Parathyroid adenoma (tissue), 2 donors: ENCODE data around the gene TOR3A.

Experiments used
- H2AFZ ChIP-seq: fragments of 300-600 bp; sonication (generic); one replicate; pipeline ENCODE4 v1.7.0; 2017; ENCODE audit warnings: antibody characterized with exemption, mild to moderate bottlenecking
- H3K27ac ChIP-seq: fragments of 300-600 bp; sonication (generic); one replicate; pipeline ENCODE4 v1.7.0; 2017
- H3K27me3 ChIP-seq: fragments of 300-600 bp; sonication (generic); one replicate; pipeline ENCODE4 v1.7.0; 2017; ENCODE audit warnings: low read length; ENCODE audit not compliant: control insufficient read depth, insufficient read depth
- H3K36me3 ChIP-seq: fragments of 300-600 bp; sonication (generic); one replicate; pipeline ENCODE4 v1.7.0; 2017; ENCODE audit warnings: low read length; ENCODE audit not compliant: control insufficient read depth, insufficient read depth
- H3K4me1 ChIP-seq: fragments of 300-600 bp; sonication (generic); one replicate; pipeline ENCODE4 v1.7.0; 2017; ENCODE audit warnings: control low read depth
- H3K4me2 ChIP-seq: fragments of 300-600 bp; sonication (generic); one replicate; pipeline ENCODE4 v1.7.0; 2017; ENCODE audit warnings: low read length
- H3K4me3 ChIP-seq: fragments of 300-600 bp; sonication (generic); one replicate; pipeline ENCODE4 v1.7.0; 2017; ENCODE audit warnings: low read depth, low read length
- H3K79me2 ChIP-seq: fragments of 300-600 bp; sonication (generic); one replicate; pipeline ENCODE4 v1.7.0; 2017; ENCODE audit warnings: control low read depth
- H3K9ac ChIP-seq: fragments of 300-600 bp; sonication (generic); one replicate; pipeline ENCODE4 v1.7.0; 2017; ENCODE audit warnings: mild to moderate bottlenecking
- H3K9me3 ChIP-seq: fragments of 300-600 bp; sonication (generic); one replicate; pipeline ENCODE4 v1.7.0; 2017; ENCODE audit warnings: low read length; ENCODE audit not compliant: control insufficient read depth
- CTCF ChIP-seq: fragments of 300-600 bp; sonication (generic); IDR thresholded peaks from one replicate; pipeline ENCODE4 v1.7.0; 2017; ENCODE audit warnings: antibody characterized with exemption, mild to moderate bottlenecking
- donor health status: primary hyperparathyroidism.

TOR3A gene

GRCh38 chr1:179079113-179079761 is 2.6 kb upstream of the TOR3A start:
- peak; percentile 44 for TF ChIP-seq CTCF
- no peaks in the 10 kb centered on the region for H3K4me1 ChIP-seq
- no peaks in the 10 kb centered on the region for H3K36me3 ChIP-seq
- no peak overlapping the region for H3K9ac ChIP-seq
- H2AFZ ChIP-seq, result no peak overlapping the region
- H3K9me3 ChIP-seq, result no peaks in the 10 kb centered on the region
- H3K27ac ChIP-seq, result no peak overlapping the region
- no peak overlapping the region for H3K4me3 ChIP-seq
- H3K27me3 ChIP-seq, result no peaks in the 10 kb centered on the region
- H3K79me2 ChIP-seq, result peaks cover 5% of the 10 kb centered on the region
- no peak overlapping the region for H3K4me2 ChIP-seq

GRCh38 chr1:179080866-179081686 is 794 bp upstream of the TOR3A start:
- no peaks in the 10 kb centered on the region for H3K36me3 ChIP-seq
- peak overlapping the region; percentile 82 for H3K4me2 ChIP-seq
- TF ChIP-seq CTCF, result no peak
- peak overlapping the region; percentile 78 for H3K27ac ChIP-seq
- H3K9me3 ChIP-seq, result no peaks in the 10 kb centered on the region
- peak overlapping the region; percentile 69 for H3K4me3 ChIP-seq
- peak overlapping the region; percentile 92 for H2AFZ ChIP-seq
- H3K9ac ChIP-seq, result peak overlapping the region; percentile 3
- H3K4me1 ChIP-seq, result no peaks in the 10 kb centered on the region
- no peaks in the 10 kb centered on the region for H3K27me3 ChIP-seq
- peaks cover 5% of the 10 kb centered on the region for H3K79me2 ChIP-seq

GRCh38 chr1:179082333-179082998 is 596 bp downstream of the TOR3A start:
- peak overlapping the region; percentile 69 for H3K4me3 ChIP-seq
- peak overlapping the region; percentile 78 for H3K27ac ChIP-seq
- H3K79me2 ChIP-seq, result peaks cover 5% of the 10 kb centered on the region
- peak overlapping the region; percentile 92 for H2AFZ ChIP-seq
- H3K27me3 ChIP-seq, result no peaks in the 10 kb centered on the region
- H3K36me3 ChIP-seq, result no peaks in the 10 kb centered on the region
- no peaks in the 10 kb centered on the region for H3K4me1 ChIP-seq
- H3K9me3 ChIP-seq, result no peaks in the 10 kb centered on the region
- no peak for TF ChIP-seq CTCF
- H3K4me2 ChIP-seq, result peak overlapping the region; percentile 82
- peak overlapping the region; percentile 80 for H3K9ac ChIP-seq

GRCh38 chr1:179082999-179083335 is 1.1 kb downstream of the TOR3A start:
- peak overlapping the region; percentile 92 for H2AFZ ChIP-seq
- no peaks in the 10 kb centered on the region for H3K4me1 ChIP-seq
- no peak for TF ChIP-seq CTCF
- peak overlapping the region; percentile 82 for H3K4me2 ChIP-seq
- peak overlapping the region; percentile 69 for H3K4me3 ChIP-seq
- H3K79me2 ChIP-seq, result peaks cover 5% of the 10 kb centered on the region
- H3K36me3 ChIP-seq, result no peaks in the 10 kb centered on the region
- H3K9ac ChIP-seq, result no peak overlapping the region
- no peaks in the 10 kb centered on the region for H3K9me3 ChIP-seq
- no peak overlapping the region for H3K27ac ChIP-seq
- no peaks in the 10 kb centered on the region for H3K27me3 ChIP-seq
